K562 (cell line): Measurements from ENCODE around the gene TMC8. TPM values are rescaled to one million over a fixed set of nuclear protein-coding genes. Genes with fewer than 3 reads are reported as not detected.

Source experiments
- BDP1 ChIP-seq: IDR thresholded peaks from 3 replicates; pipeline ENCODE4 v1.6.1; 2011; ENCODE audit not compliant: insufficient read length, insufficient read depth
- CBFA2T3 ChIP-seq: fragments of 450-650 bp; IDR thresholded peaks from 2 replicates; pipeline ENCODE4 v1.6.1; 2017
- EP300 ChIP-seq: IDR thresholded peaks from 2 replicates; pipeline ENCODE4 v1.6.1; 2012; ENCODE audit warnings: low read length, improper control_type of control experiment
- HDAC1 ChIP-seq, 2 experiments: fragments of 450-650 bp; IDR thresholded peaks; 2 replicates each; pipeline ENCODE4 v1.6.1; 2016 to 2017; ENCODE audit warnings: inconsistent platforms in 1 of 2, mild to moderate bottlenecking in 1 of 2, moderate library complexity in 1 of 2
- L3MBTL2 ChIP-seq: fragments of 450-650 bp; IDR thresholded peaks from 2 replicates; pipeline ENCODE4 v1.6.1; 2016; ENCODE audit warnings: mild to moderate bottlenecking, moderate library complexity
- MNT ChIP-seq, 2 experiments: fragments of 450-650 bp; conservative IDR thresholded peaks; 2 replicates each; pipeline ENCODE4 v1.6.1; 2017; ENCODE audit warnings: mild to moderate bottlenecking in 2 of 2, moderate library complexity in 2 of 2
- MTA2 ChIP-seq: fragments of 450-650 bp; IDR thresholded peaks from 2 replicates; pipeline ENCODE4 v1.6.1; 2016; ENCODE audit warnings: low read depth
- NFRKB ChIP-seq: fragments of 450-650 bp; IDR thresholded peaks from 2 replicates; pipeline ENCODE4 v1.6.1; 2016; ENCODE audit warnings: low read depth
- SOX6 ChIP-seq: fragments of 450-650 bp; IDR thresholded peaks from 2 replicates; pipeline ENCODE4 v1.6.1; 2014; ENCODE audit warnings: mild to moderate bottlenecking
- SP2 ChIP-seq: IDR thresholded peaks from 2 replicates; pipeline ENCODE4 v1.6.1; 2011; ENCODE audit warnings: mild to moderate bottlenecking, low read depth, low read length, moderate library complexity; ENCODE audit not compliant: poor library complexity, severe bottlenecking; ENCODE audit errors: extremely low read depth
- STAG1 ChIP-seq: sonication (generic); formaldehyde crosslinking; IDR thresholded peaks from 2 replicates; pipeline ENCODE4 v1.5.0; 2020; ENCODE audit warnings: missing genetic modification reagents, borderline replicate concordance
- XRCC4 ChIP-seq: IDR thresholded peaks from one replicate; pipeline ENCODE4 v1.6.1; 2011; ENCODE audit not compliant: insufficient read depth, insufficient read length; ENCODE audit errors: extremely low read depth
- ZNF121 ChIP-seq: sonication (generic); formaldehyde crosslinking; conservative IDR thresholded peaks from 2 replicates; pipeline ENCODE4 v1.8.0; 2022; ENCODE audit warnings: missing genetic modification reagents
- ZNF165 ChIP-seq: fragments of 250-450 bp; sonication (Bioruptor Pico); IDR thresholded peaks from 2 replicates; pipeline ENCODE4 v1.4.0; 2020; ENCODE audit warnings: borderline replicate concordance
- ZNF395 ChIP-seq: fragments of 200-800 bp; sonication (Bioruptor generic); IDR thresholded peaks from 2 replicates; pipeline ENCODE4 v1.6.1; 2017; ENCODE audit warnings: missing genetic modification characterization, missing compliant biosample characterization
- ZNF699 ChIP-seq: fragments of 250-450 bp; sonication (Bioruptor Pico); IDR thresholded peaks from 2 replicates; pipeline ENCODE4 v1.8.0; 2021; ENCODE audit warnings: mild to moderate bottlenecking, moderate library complexity; ENCODE audit not compliant: insufficient replicate concordance
- ZNF764 ChIP-seq: fragments of 250-450 bp; sonication (Bioruptor Pico); IDR thresholded peaks from 2 replicates; pipeline ENCODE4 v1.4.0; 2020; ENCODE audit warnings: low read depth, mild to moderate bottlenecking, moderate library complexity
- polyA plus RNA-seq, 8 experiments: library from polyadenylated mRNA; depleted of rRNA in 4 of 8; stranded (reverse) in 5 of 8; unstranded in 3 of 8; fragments of >200 nt; fragmentation: Nextera tagmentation in 2 of 8; fragmentation: Illumina TruSeq in 1 of 8; extraction: Ambion mirVana in 2 of 8; extraction: Trizol in 1 of 8; gene quantifications; 2 replicates each; pipeline versions ENCODE4 v1.2.1 to v1.2.3, GENCODE V29; 2011 to 2014; ENCODE audit warnings: inconsistent platforms in 1 of 8, missing spikeins in 1 of 8
- total RNA-seq, 7 experiments: library from RNA; depleted of rRNA in 6 of 7; stranded (reverse); fragments of >200 nt in 6 of 7; fragmentation: Illumina TruSeq in 2 of 7; extraction: Trizol in 2 of 7; gene quantifications; 2 replicates each; pipeline versions ENCODE4 v1.2.1 to v1.2.3, GENCODE V29; 2011 to 2021; ENCODE audit warnings: low replicate concordance in 1 of 7

The TMC8 gene
- total and polyA plus RNA-seq, 9 of the 15 experiments (the other 6 are each of a cell fraction or from before 2014, with no cell fraction given) = 0.13 to 10.9 (median 2.8) TPM

- TF ChIP-seq ZNF395 (CRISPR knock-in tag) (no peak), MTA2 (no peak), EP300 (no peak), XRCC4 (no peak), ZNF121 (CRISPR knock-in tag) (no peak), NFRKB (no peak), ZNF764 (CRISPR knock-in tag) (no peak), MNT (conservative IDR thresholded peaks at IDR 0.05) (no peak), SOX6 (no peak), STAG1 (CRISPR knock-in tag) (peak; percentile 19; the same call in 1 of the 2 replicates), ZNF165 (CRISPR knock-in tag) (no peak), L3MBTL2 (peak; percentile 49), ZNF699 (CRISPR knock-in tag) (no peak), CBFA2T3 (0 out of 2 replicates have a peak, but pooled peaks have one; percentile 29), HDAC1 (IDR thresholded peaks at IDR 0.05) (no peak), SP2 (no peak), BDP1 (no peak)
Measured at GRCh38 chr17:78144736-78145641, 14.4 kb downstream of the TMC8 start (continued).
